GM20000 (cell line): ENCODE data around the gene EMP1.

Source experiments
- DNase-seq: peaks from one replicate; pipeline ENCODE4 v3.0.0; 2012; ENCODE audit warnings: low spot score
- TF ChIP-seq, protein P1 (sequence below): IDR thresholded peaks from 2 replicates; pipeline ENCODE4 v1.5.1; 2012; ENCODE audit warnings: mild to moderate bottlenecking, control low read depth; ENCODE audit errors: extremely low read depth, missing control alignments

Gene EMP1

DNA sequence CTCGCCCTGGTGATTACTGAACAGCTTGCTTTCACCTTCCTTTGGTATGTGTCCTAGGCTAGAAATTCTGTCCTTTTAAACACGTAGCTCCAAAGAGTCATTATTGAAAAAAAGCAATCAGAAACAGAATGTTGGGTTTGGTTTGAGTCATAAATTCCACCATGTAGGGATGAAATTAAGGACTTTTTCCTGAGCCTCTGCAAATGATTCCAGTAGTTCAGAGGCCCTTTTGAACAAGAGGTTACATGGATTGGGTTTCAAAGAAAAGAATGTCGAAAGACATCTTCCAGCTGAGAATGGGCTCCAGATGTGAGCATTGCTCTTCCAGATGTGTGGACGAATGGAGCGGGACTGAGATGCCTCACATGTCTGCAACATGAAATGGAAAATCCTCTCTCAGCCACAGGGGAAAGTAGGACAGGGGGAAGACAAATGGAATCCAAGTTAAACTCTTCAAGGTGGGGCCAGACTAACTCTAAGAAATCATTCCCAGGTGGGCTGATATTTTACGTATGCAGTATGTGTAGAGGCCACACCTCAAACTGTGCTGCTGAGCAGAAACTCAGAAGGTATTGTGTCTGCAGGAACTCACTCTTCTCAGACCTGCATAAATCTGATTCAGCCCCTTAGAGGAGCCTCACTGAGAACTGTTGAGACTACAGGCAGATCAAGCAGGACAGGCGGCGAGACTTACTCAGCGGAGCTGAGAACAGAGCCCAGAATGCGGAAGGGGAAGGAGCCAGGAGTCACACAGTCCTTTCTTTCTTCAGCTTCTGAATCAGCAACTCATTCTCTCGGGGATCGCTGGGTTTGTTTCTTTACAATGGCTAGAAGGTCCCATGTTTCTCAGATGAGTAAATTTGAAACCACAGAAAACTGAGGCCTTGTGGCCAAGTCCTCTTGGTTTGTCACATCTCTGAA lies 23.3 kb upstream of the EMP1 start:
- TF ChIP-seq, protein P1, sequence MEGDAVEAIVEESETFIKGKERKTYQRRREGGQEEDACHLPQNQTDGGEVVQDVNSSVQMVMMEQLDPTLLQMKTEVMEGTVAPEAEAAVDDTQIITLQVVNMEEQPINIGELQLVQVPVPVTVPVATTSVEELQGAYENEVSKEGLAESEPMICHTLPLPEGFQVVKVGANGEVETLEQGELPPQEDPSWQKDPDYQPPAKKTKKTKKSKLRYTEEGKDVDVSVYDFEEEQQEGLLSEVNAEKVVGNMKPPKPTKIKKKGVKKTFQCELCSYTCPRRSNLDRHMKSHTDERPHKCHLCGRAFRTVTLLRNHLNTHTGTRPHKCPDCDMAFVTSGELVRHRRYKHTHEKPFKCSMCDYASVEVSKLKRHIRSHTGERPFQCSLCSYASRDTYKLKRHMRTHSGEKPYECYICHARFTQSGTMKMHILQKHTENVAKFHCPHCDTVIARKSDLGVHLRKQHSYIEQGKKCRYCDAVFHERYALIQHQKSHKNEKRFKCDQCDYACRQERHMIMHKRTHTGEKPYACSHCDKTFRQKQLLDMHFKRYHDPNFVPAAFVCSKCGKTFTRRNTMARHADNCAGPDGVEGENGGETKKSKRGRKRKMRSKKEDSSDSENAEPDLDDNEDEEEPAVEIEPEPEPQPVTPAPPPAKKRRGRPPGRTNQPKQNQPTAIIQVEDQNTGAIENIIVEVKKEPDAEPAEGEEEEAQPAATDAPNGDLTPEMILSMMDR = no peak
- DNase-seq = peak; percentile 69

DNA sequence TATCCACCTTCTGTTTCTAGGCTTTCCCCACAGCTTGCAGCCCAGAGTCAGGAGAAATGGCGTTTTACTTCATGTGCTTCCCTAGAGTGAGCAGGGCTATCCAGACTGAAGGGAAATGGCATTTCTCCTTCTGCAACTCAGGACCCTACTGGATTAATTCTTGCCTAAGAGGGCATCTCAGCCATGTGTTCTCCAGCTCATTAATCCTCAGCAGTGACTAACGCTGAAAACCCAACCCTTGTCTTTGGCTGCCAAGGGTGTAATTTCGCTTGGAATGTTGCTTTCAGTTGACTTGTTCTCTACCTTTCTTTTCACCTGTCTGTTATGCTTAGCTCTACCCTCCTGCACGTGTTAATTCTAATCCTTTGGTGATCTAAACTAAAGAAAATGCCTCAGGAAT lies 21.0 kb upstream of the EMP1 start:
- DNase-seq = no peak
- TF ChIP-seq, protein P1 = no peak

DNA sequence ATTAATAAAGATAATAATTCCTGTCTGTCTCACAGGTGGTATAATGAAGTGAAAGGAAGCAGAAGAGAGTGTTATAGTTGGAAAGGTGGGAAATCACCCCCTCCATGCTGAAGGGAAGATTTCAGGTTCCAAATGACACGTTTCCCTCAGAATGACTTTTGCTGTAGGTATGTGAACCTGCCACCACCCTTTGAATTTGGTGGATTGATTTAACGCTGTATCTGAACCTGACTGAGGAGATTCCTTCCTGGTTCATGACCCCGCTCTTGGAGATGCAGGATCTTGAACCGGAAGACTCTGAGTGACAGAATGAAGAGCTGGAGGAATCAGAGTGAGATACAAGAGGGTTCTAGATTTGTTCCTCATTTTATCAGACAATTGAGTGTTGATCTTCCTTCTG lies 20.3 kb upstream of the EMP1 start:
- TF ChIP-seq, protein P1 = no peak
- DNase-seq = no peak

DNA sequence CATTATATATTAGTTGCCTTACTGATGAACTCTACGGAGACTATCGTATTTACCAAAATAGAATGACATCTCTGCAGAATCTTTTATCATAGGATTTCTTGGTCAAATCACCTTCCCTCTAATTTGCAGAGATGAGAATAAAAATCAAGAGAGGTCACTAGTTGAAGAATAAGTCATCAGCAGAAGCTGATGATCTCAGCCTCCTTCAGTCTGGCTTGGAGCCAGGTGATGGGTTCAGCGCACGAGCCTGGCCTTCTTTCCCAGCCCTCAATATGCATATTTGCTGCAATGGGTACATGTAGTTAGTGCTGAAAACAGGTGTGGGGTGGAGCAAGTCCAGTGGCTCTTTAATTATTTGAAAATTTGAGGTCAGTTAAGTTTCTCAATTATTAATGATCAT lies 19.2 kb upstream of the EMP1 start:
- TF ChIP-seq, protein P1 = no peak
- DNase-seq = no peak

DNA sequence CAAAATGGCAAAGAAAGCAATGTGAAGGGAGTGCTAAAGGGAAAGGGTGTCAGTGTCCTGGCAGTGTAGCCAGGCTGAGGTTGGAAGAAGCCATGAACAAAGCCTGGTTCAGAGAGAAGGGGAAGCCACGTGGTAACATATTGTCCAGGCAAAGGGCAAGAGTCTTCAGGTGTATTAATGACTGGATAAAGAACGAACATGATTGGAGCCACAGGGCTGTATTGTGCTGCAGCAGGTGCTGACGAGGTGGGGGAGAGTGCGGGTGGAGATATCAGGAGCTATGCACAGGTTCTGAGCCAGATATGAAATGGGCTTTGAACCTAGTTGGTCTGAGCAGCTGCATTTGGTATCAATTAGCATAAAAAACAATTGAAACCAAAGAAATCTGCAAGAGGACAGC lies 18.6 kb upstream of the EMP1 start:
- no peak for DNase-seq
- TF ChIP-seq, protein P1 = no peak

DNA sequence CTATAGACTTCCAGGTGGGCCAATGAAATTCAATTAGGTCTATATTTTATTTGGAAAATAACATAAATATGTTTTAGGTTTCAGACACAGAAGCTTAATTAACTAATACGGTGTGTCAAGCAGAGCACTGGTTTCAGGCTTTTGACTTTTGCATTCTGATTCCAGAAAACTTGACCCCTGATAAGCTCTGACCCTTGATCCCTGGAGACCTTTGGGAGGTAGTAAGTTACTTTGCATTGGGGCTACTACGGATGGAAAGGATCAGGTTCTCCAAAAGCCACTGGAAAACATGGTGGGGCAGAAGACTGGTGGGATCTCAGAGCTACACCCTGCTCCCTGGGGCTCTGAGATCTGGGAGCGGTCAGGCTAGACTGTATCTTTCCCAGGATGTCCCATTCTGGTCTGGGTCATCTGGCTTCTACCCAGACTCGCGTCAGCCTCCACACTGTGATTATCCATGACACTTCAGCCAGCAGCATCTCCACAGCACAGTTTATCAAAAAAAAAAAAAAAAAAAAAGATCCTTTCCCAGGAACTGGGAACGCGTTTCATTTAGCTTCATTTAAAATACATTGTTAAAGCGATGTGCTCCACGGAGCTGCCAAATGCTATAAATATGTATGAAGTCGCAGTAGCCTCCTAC lies 17.8 kb upstream of the EMP1 start:
- DNase-seq = no peak
- TF ChIP-seq, protein P1 = no peak
